Smooth muscle cell of trachea (primary cell): Measurements from ENCODE around the gene YIPF1. TPM values are rescaled to one million over a fixed set of nuclear protein-coding genes. Genes with fewer than 3 reads are reported as not detected.

ENCODE experiments used
- total RNA-seq: library from RNA; depleted of rRNA; stranded (reverse); fragments of >200 nt; gene quantifications from 2 replicates; pipeline ENCODE4 v1.2.1, GENCODE V29; 2014

The YIPF1 gene
- total RNA-seq, result 22.5 and 25.8 TPM in 2 replicates

GRCh38 chr1:53889304-53890298 is at the start of gene YIPF1:
YIPF1 (minus strand) TSS chr1:53889797; CDS start chr1:53888937, 860 bp downstream.

DNA sequence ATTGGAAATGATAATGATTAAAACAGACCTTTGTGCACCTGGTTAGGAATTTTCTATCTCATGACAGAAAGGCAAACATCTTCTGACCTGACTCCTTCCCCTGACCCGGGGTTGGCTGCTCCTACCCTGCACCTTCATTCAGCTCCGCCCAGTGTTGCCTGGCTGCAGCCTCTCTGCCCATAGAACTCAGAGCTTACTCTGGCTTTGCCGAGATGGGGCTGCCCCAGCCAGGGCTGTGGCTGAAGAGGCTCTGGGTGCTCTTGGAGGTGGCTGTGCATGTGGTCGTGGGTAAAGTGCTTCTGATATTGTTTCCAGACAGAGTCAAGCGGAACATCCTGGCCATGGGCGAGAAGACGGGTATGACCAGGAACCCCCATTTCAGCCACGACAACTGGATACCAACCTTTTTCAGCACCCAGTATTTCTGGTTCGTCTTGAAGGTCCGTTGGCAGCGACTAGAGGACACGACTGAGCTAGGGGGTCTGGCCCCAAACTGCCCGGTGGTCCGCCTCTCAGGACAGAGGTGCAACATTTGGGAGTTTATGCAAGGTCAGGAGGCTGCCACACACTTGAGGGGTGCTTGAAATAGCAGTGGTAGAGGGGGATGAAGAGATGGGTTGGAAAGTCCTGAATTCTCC is 4.5 kb upstream of the YIPF1 start, which contains the start of gene DIO1:
Gene DIO1 (plus strand): TSS at position 189 of the 638 bp plus-strand sequence. CDS start 24 bp downstream, at position 213.

GRCh38 chr1:53837924-53838653 is 51.5 kb downstream of the YIPF1 start, which contains the start of gene NDC1:
NDC1 (minus strand) TSS chr1:53838296; CDS start chr1:53838261, 35 bp downstream.

Other genes starting within 250 kb of the YIPF1 start
- 0.58 and 1.7 TPM in 2 replicates for gene GLIS1, start 150.6 kb downstream of the YIPF1 start, total RNA-seq
- gene NDC1, start 51.5 kb downstream of the YIPF1 start, total RNA-seq, result 8.6 and 24.4 TPM in 2 replicates
- under 0.01 TPM in 1 of 2 replicates, not detected in the other for gene DIO1, start 4.4 kb upstream of the YIPF1 start, total RNA-seq
- 12.1 and 40.3 TPM in 2 replicates for gene IFT25, start 55.9 kb upstream of the YIPF1 start, total RNA-seq
- gene LRRC42, start 56.6 kb upstream of the YIPF1 start, total RNA-seq, result 34.4 and 35.3 TPM in 2 replicates
- not detected in 2 replicates for gene LDLRAD1, start 128.4 kb upstream of the YIPF1 start, total RNA-seq
- 297 and 392 TPM in 2 replicates for gene TMEM59, start 163.4 kb upstream of the YIPF1 start, total RNA-seq
- 4.5 and 5.8 TPM in 2 replicates for gene TCEANC2, start 163.8 kb upstream of the YIPF1 start, total RNA-seq